HG03558 (cell line): Measurements from ENCODE around the gene OXNAD1.

ENCODE experiments used
- ATAC-seq: cut with Tn5 transposase; IDR thresholded peaks from one replicate; pipeline ENCODE4 v1.9.1; 2021; ENCODE audit warnings: moderate number of reproducible peaks; ENCODE audit not compliant: unreplicated experiment; ENCODE audit errors: extremely low read depth

Gene OXNAD1

GRCh38 chr3:16349986-16350596, 85.1 kb downstream of the OXNAD1 start:
- ATAC-seq: no peak

- no peak for ATAC-seq
Observed at GRCh38 chr3:16350597-16351318, 85.7 kb downstream of the OXNAD1 start.

DNA sequence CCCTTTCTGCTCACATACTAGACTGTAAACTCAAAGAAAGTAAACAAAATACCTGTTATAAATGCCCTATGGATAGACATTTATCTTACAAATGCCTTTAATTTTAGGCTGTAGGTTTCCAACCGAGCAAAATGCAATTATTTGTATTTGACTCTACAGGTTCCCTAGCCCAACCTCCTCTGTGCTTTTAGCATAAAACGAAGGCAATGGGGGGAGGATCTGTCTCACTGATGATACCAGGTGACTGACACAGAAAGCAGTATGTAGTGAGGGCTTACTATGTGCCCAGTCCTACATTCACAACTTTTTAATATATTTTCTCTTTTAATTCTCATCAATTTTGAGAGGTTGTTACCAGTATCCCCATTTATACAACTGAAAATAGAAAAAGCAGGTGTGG, 87.4 kb downstream of the OXNAD1 start:
- no peak for ATAC-seq

GRCh38 chr3:16354291-16354690, 89.3 kb downstream of the OXNAD1 start:
- no peak for ATAC-seq
